T47D (cell line): ENCODE results near the gene DPY19L3.
"Not testable (repeated sequence)": the region's sequence is repeated elsewhere in the genome, so short reads cannot be mapped to it uniquely, and the experiment has no call there.

Experiments
- DNase-seq, 2 experiments: peaks; one replicate each; pipeline versions ENCODE4 v3.0.0 to v3.0.0-alpha.2; 2011 to 2012; ENCODE audit warnings: low read depth in 1 of 2, low spot score in 1 of 2
- JUND ChIP-seq: IDR thresholded peaks from 2 replicates; pipeline ENCODE4 v1.6.1; 2012; ENCODE audit warnings: low read depth
- in situ Hi-C: cut with HindIII; loops from 2 replicates; pipeline ENCODE4 v1.10.0; 2016; ENCODE audit warnings: low sequenced_read_pairs, low pct_unique_long_range_greater_than_20kb

The DPY19L3 gene

GRCh38 chr19:32404933-32405430 lies 588 bp upstream of the DPY19L3 start:
- TF ChIP-seq JUND: no peak
- peak; percentile 14 to 46 for DNase-seq
- in situ Hi-C loops: no loop called here

- TF ChIP-seq JUND: no peak
- DNase-seq: no peak
- in situ Hi-C loops: no loop called here
These were observed 812 bp downstream of the DPY19L3 start for GRCh38 chr19:32406161-32407003.

GRCh38 chr19:32407004-32407992 lies 1.7 kb downstream of the DPY19L3 start:
- DNase-seq: peak in 1 of 2 experiments; percentile 10
- in situ Hi-C loops: no loop called here
- no peak for TF ChIP-seq JUND

GRCh38 chr19:32415246-32415645 lies 9.7 kb downstream of the DPY19L3 start:
- in situ Hi-C loops: no loop called here
- no peak for TF ChIP-seq JUND
- no peak for DNase-seq

GRCh38 chr19:32415669-32416068 lies 10.1 kb downstream of the DPY19L3 start:
- no peak for DNase-seq
- no peak for TF ChIP-seq JUND
- in situ Hi-C loops: no loop called here

GRCh38 chr19:32416749-32417456 lies 11.3 kb downstream of the DPY19L3 start:
- in situ Hi-C loops: no loop called here
- no peak for DNase-seq
- TF ChIP-seq JUND: no peak

- no peak for TF ChIP-seq JUND
- in situ Hi-C loops: no loop called here
These were observed 12.6 kb downstream of the DPY19L3 start for GRCh38 chr19:32418155-32418554.

GRCh38 chr19:32421589-32422361 lies 16.2 kb downstream of the DPY19L3 start:
- TF ChIP-seq JUND: no peak
- no peak for DNase-seq
- in situ Hi-C loops: no loop called here

More at GRCh38 chr19:32418155-32418554, 12.6 kb downstream of the DPY19L3 start:
- no peak for DNase-seq

- DNase-seq: no peak
- TF ChIP-seq JUND: no peak
- in situ Hi-C loops: no loop called here
These were observed 16.9 kb downstream of the DPY19L3 start for GRCh38 chr19:32422435-32422834.

- DNase-seq, in situ Hi-C loops: not testable (repeated sequence)
These were observed 18.4 kb downstream of the DPY19L3 start for GRCh38 chr19:32423944-32424343.

GRCh38 chr19:32427536-32427935 lies 22.0 kb downstream of the DPY19L3 start:
- TF ChIP-seq JUND: no peak
- in situ Hi-C loops: no loop called here
- DNase-seq: no peak
